Right atrium auricular region (tissue), 2 donors: ENCODE measurements around the gene IFNA8. TPM values are rescaled to one million over a fixed set of nuclear protein-coding genes. Genes with fewer than 3 reads are reported as not detected.

ENCODE experiments used
- DNase-seq: peaks from one replicate; pipeline ENCODE4 v3.0.0-alpha.2; 2019; ENCODE audit warnings: low spot score
- H3K27ac ChIP-seq, 2 donors: fragments of 200-600 bp; sonication (generic); 1 replicate in 1 of 2; 2 replicates in 1 of 2; pipeline ENCODE4 v1.5.1; 2016 to 2019
- H3K27me3 ChIP-seq, 2 donors: fragments of 200-600 bp; sonication (generic); one replicate each; pipeline versions ENCODE4 v1.5.1 to v1.6.0; 2017 to 2019
- H3K36me3 ChIP-seq: fragments of 200-600 bp; sonication (generic); one replicate; pipeline ENCODE4 v1.5.1; 2016
- H3K4me1 ChIP-seq, 2 donors: fragments of 200-600 bp; sonication (generic); one replicate each; pipeline versions ENCODE4 v1.5.1 to v1.6.0; 2017 to 2019
- H3K4me3 ChIP-seq, 2 donors: fragments of 200-600 bp; sonication (generic); 1 replicate in 1 of 2; 2 replicates in 1 of 2; pipeline ENCODE4 v1.5.1; 2017 to 2019; ENCODE audit warnings: mild to moderate bottlenecking in 1 of 2, moderate library complexity in 1 of 2
- H3K9me3 ChIP-seq, 2 donors: fragments of 200-600 bp; sonication (generic); one replicate each; pipeline ENCODE4 v1.5.1; 2019
- CTCF ChIP-seq, 2 donors: fragments of 200-600 bp; sonication (generic); IDR thresholded peaks; one replicate each; pipeline ENCODE4 v1.5.1; 2019; ENCODE audit warnings: antibody characterized with exemption in 2 of 2
- total RNA-seq, 2 donors: library from RNA; depleted of rRNA; stranded (reverse); fragments of >200 nt; gene quantifications; one replicate each; pipeline ENCODE4 v1.1.0, GENCODE V29; 2016

IFNA8 gene
- total RNA-seq, 2 donors from 2014 or later = not detected

GRCh38 chr9:21414220-21414940 lies 5.5 kb downstream of the IFNA8 start:
- no peak overlapping the region for H3K4me3 ChIP-seq
- H3K27ac ChIP-seq = no peak overlapping the region
- no peaks in the 10 kb centered on the region for H3K36me3 ChIP-seq
- no peak for DNase-seq
- no peak for TF ChIP-seq CTCF (IDR thresholded peaks at IDR 0.05)
- H3K27me3 ChIP-seq = no peaks in the 10 kb centered on the region
- no peaks in the 10 kb centered on the region for H3K4me1 ChIP-seq
- H3K9me3 ChIP-seq = no peaks in the 10 kb centered on the region

- Histone ChIP-seq H3K27ac (no peak overlapping the region), H3K4me1 (no peaks in the 10 kb centered on the region), H3K27me3 (no peaks in the 10 kb centered on the region), H3K4me3 (no peak overlapping the region), H3K36me3 (no peaks in the 10 kb centered on the region), H3K9me3 (no peaks in the 10 kb centered on the region)
- no peak for TF ChIP-seq CTCF (IDR thresholded peaks at IDR 0.05)
- no peak for DNase-seq
These were observed 6.8 kb downstream of the IFNA8 start for GRCh38 chr9:21415493-21416267.

- Histone ChIP-seq H3K36me3 (no peaks in the 10 kb centered on the region), H3K27ac (no peak overlapping the region), H3K4me3 (no peak overlapping the region), H3K9me3 (no peaks in the 10 kb centered on the region), H3K4me1 (no peaks in the 10 kb centered on the region), H3K27me3 (no peaks in the 10 kb centered on the region)
- no peak for DNase-seq
- no peak for TF ChIP-seq CTCF (IDR thresholded peaks at IDR 0.05)
These were observed 19.3 kb downstream of the IFNA8 start for GRCh38 chr9:21428235-21428634.

GRCh38 chr9:21429191-21429590 lies 20.3 kb downstream of the IFNA8 start:
- Histone ChIP-seq H3K9me3 (no peaks in the 10 kb centered on the region), H3K4me3 (no peak overlapping the region), H3K36me3 (no peaks in the 10 kb centered on the region), H3K27me3 (no peaks in the 10 kb centered on the region), H3K27ac (no peak overlapping the region), H3K4me1 (no peaks in the 10 kb centered on the region)
- no peak for DNase-seq
- TF ChIP-seq CTCF (IDR thresholded peaks at IDR 0.05) = no peak

- TF ChIP-seq CTCF (IDR thresholded peaks at IDR 0.05) = no peak
- no peaks in the 10 kb centered on the region for H3K27me3 ChIP-seq
- no peaks in the 10 kb centered on the region for H3K9me3 ChIP-seq
- no peaks in the 10 kb centered on the region for H3K4me1 ChIP-seq
- H3K27ac ChIP-seq = no peak overlapping the region
- no peaks in the 10 kb centered on the region for H3K36me3 ChIP-seq
- H3K4me3 ChIP-seq = no peak overlapping the region
- no peak for DNase-seq
These were observed 23.9 kb downstream of the IFNA8 start for GRCh38 chr9:21432672-21433425.
